ENCODE data around the gene IRAK1BP1. TPM values are rescaled to one million over a fixed set of nuclear protein-coding genes. Genes with fewer than 3 reads are reported as not detected.
A peak's percentile ranks its signal among the peaks of the same experiment; 100 is the strongest.

Gene IRAK1BP1
- polyA plus RNA-seq, 1 donor from 2014 or later, result 6.6 TPM

GRCh38 chr6:78868116-78868515 lies 765 bp downstream of the IRAK1BP1 start:
- no peaks in the 10 kb centered on the region for H3K9me2 ChIP-seq (ENCODE audit: insufficient read depth, low read length)
- no peaks in the 10 kb centered on the region for H4K20me1 ChIP-seq (ENCODE audit: insufficient read depth)
- H3K27ac ChIP-seq (ENCODE audit: low read length), result peak overlapping the region; percentile 72
- peak overlapping the region; percentile 76 for H3K9ac ChIP-seq (ENCODE audit: low read length)
- no peaks in the 10 kb centered on the region for H3K9me3 ChIP-seq (ENCODE audit: low read length)
- peak overlapping the region; percentile 97 for H2AFZ ChIP-seq (ENCODE audit: low read depth, low read length)
- H3K4me3 ChIP-seq (ENCODE audit: low read length), result peak overlapping the region; percentile 91
- H3K36me3 ChIP-seq (ENCODE audit: insufficient read depth, low read length), result no peaks in the 10 kb centered on the region
- TF ChIP-seq EZH2 (IDR thresholded peaks at IDR 0.05; ENCODE audit: borderline replicate concordance, insufficient read depth, low read length, poor library complexity, severe bottlenecking), result no peak
- TF ChIP-seq RAD21 (conservative IDR thresholded peaks at IDR 0.05), result no peak
- no peak for TF ChIP-seq MXI1 (conservative IDR thresholded peaks at IDR 0.05; ENCODE audit: poor library complexity, severe bottlenecking)
- TF ChIP-seq EP300 (conservative IDR thresholded peaks at IDR 0.05; ENCODE audit: poor library complexity, severe bottlenecking), result no peak
- no peak for TF ChIP-seq POLR2AphosphoS5 (IDR thresholded peaks at IDR 0.05)
- no peak for TF ChIP-seq CTCF (IDR thresholded peaks at IDR 0.05; ENCODE audit: poor library complexity, severe bottlenecking)
- no peak for TF ChIP-seq SMC3 (conservative IDR thresholded peaks at IDR 0.05; ENCODE audit: poor library complexity)
- TF ChIP-seq TAF1 (IDR thresholded peaks at IDR 0.05; ENCODE audit: low read depth), result no peak
- no peak for TF ChIP-seq REST (IDR thresholded peaks at IDR 0.05; ENCODE audit: borderline replicate concordance)
- peaks cover 16% of the 10 kb centered on the region for H3K79me2 ChIP-seq (replicated peaks; ENCODE audit: insufficient read depth, low read length)
- no peaks in the 10 kb centered on the region for H3F3A ChIP-seq (ENCODE audit: insufficient read depth, low read length, poor library complexity, severe bottlenecking)
- peak overlapping the region; percentile 84 for H3K4me2 ChIP-seq (ENCODE audit: low read length)
- no peaks in the 10 kb centered on the region for H3K27me3 ChIP-seq (ENCODE audit: insufficient read depth, low read depth, low read length)

GRCh38 chr6:78875505-78875904 lies 8.2 kb downstream of the IRAK1BP1 start:
- H4K20me1 ChIP-seq (ENCODE audit: insufficient read depth), result no peaks in the 10 kb centered on the region
- H3K36me3 ChIP-seq (ENCODE audit: insufficient read depth, low read length), result peaks cover 5% of the 10 kb centered on the region
- peaks cover 8% of the 10 kb centered on the region for H3K9me3 ChIP-seq (ENCODE audit: low read length)
- H3K27ac ChIP-seq (ENCODE audit: low read length), result no peak overlapping the region
- H3K27me3 ChIP-seq (ENCODE audit: insufficient read depth, low read depth, low read length), result no peaks in the 10 kb centered on the region
- peaks cover 4% of the 10 kb centered on the region for H3K79me2 ChIP-seq (replicated peaks; ENCODE audit: insufficient read depth, low read length)
- no peak overlapping the region for H3K9ac ChIP-seq (ENCODE audit: low read length)
- no peak overlapping the region for H2AFZ ChIP-seq (ENCODE audit: low read depth, low read length)
- H3F3A ChIP-seq (ENCODE audit: insufficient read depth, low read length, poor library complexity, severe bottlenecking), result no peaks in the 10 kb centered on the region
- no peak overlapping the region for H3K4me2 ChIP-seq (ENCODE audit: low read length)
- H3K4me3 ChIP-seq (ENCODE audit: low read length), result no peak overlapping the region
- TF ChIP-seq REST (IDR thresholded peaks at IDR 0.05; ENCODE audit: borderline replicate concordance) (no peak), TAF1 (IDR thresholded peaks at IDR 0.05; ENCODE audit: low read depth) (no peak), MXI1 (conservative IDR thresholded peaks at IDR 0.05; ENCODE audit: poor library complexity, severe bottlenecking) (no peak), CTCF (IDR thresholded peaks at IDR 0.05; ENCODE audit: poor library complexity, severe bottlenecking) (no peak), EZH2 (IDR thresholded peaks at IDR 0.05; ENCODE audit: borderline replicate concordance, insufficient read depth, low read length, poor library complexity, severe bottlenecking) (no peak)
- no peaks in the 10 kb centered on the region for H3K9me2 ChIP-seq (ENCODE audit: insufficient read depth, low read length)
